AG09319 (cell line): ENCODE data around the gene SLC1A3.

Experiments
- DNase-seq: peaks from one replicate; pipeline ENCODE4 v3.0.0-alpha.2; 2010; ENCODE audit warnings: low read depth; ENCODE audit errors: extremely low read depth
- CTCF ChIP-seq: IDR thresholded peaks from 2 replicates; pipeline ENCODE4 v1.5.1; 2011; ENCODE audit warnings: low read depth, mild to moderate bottlenecking, inconsistent platforms, low read length, moderate library complexity

SLC1A3 gene

DNA sequence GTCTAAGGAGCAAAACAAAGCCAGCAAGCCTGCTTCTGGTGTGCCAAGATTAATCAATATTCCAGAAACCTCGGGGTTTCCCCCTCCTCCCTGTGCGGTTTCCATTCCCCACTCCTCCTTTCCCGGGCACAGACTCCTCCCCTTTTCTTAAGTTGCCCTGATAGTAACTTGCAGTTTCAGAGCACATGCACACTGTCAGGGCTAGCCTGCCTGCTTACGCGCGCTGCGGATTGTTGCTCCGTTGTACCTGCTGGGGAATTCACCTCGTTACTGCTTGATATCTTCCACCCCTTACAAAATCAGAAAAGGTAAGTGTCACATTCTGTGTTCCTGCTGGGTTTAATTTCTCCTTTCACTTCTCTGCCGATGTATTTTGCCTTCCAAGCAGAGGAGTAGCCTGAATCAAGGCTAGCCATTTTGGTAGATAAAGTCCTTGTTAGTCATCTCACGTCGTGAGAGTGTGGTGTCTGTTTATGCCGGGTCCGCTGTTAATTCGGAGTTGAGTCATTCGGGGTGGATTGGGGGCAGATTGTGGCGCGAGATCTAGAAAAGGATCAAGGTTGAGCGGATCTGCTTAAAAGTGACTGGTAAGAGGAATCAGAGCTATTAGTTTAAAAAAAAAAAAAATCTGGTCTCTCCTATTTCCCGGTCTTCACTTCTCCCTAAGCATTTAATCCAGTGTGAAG lies at the start of gene SLC1A3:
Gene SLC1A3, plus strand, starts transcription at position 179 of the 686 bp plus-strand sequence. CDS start 1,818 bp downstream, outside the sequence.
- TF ChIP-seq CTCF: no peak
- DNase-seq: peak; percentile 11

GRCh38 chr5:36558641-36559040 lies 47.8 kb upstream of the SLC1A3 start:
- TF ChIP-seq CTCF: no peak
- DNase-seq: no peak

- no peak for DNase-seq
- no peak for TF ChIP-seq CTCF
Observed at GRCh38 chr5:36561601-36562000, 44.8 kb upstream of the SLC1A3 start.

- TF ChIP-seq CTCF: no peak
- no peak for DNase-seq
Observed at GRCh38 chr5:36569491-36569890, 36.9 kb upstream of the SLC1A3 start.

DNA sequence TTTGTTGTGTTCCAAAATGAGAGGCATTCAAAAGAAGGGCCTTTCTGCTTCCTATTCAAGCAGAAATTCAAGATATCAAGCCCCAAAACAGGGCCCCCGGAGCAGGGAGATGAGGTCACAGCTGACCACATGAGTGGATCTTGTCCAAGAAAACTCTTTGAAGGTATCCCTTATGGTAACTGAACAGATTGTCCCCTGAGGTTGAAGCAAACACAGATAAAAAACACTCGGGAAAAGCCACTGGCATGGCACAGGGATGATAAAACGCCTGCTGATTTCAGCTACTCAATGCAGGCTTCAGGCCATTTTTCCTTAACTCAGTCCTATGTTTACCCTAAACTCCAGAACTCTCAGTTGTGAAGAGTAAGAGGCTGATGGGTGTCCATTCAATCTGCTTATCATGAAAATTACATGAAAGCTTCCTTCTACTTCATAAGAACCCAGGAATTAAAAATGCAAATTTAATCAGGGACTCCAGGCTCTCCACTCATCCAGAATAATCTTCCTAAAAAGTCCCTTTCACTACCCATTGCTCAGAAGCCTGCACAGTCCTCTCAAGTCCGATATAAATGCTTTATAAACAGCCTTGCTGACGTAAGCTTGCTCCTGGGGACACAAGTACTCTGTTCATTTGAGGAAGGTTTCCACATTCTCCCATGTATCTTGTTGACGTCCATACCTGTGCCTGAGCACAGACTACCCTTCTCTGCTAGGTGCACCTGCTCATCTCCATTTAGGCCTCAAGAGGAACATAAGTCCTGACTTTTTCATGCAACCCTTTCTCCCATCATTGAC lies 35.9 kb upstream of the SLC1A3 start:
- no peak for TF ChIP-seq CTCF
- DNase-seq: no peak

GRCh38 chr5:36571401-36572042 lies 34.9 kb upstream of the SLC1A3 start:
- no peak for TF ChIP-seq CTCF
- no peak for DNase-seq

DNA sequence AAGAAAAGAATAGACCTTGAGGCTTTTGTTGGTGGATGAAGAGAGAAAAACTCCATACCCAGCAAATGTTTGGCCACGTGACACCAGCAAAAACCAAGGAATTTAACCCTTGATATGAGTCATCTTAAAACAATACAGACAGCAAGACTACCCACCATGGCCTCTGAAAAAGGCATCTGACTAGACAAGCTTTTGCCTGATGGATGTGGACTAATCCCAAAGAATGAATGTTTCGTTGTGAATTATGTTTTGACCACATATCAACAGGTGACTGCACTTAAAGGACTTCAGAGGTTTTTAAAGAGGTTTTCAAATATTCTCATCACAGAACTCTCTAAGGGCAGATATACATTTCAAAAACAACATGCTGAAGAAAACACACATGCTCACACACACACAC lies 33.0 kb upstream of the SLC1A3 start:
- no peak for TF ChIP-seq CTCF
- no peak for DNase-seq
